GM19193 (cell line): ENCODE measurements around the gene C1orf232.

ENCODE experiments used
- POLR2A ChIP-seq: IDR thresholded peaks from 4 replicates; pipeline ENCODE4 v1.6.1; 2011; ENCODE audit not compliant: insufficient read depth, insufficient read length; ENCODE audit errors: extremely low read depth

The C1orf232 gene

GRCh38 chr1:26168410-26169197, at the start of gene C1orf232:
TSS of gene C1orf232 (minus strand) at chr1:26168963. CDS start at chr1:26168499, 464 bp downstream.
- TF ChIP-seq POLR2A = no peak

DNA sequence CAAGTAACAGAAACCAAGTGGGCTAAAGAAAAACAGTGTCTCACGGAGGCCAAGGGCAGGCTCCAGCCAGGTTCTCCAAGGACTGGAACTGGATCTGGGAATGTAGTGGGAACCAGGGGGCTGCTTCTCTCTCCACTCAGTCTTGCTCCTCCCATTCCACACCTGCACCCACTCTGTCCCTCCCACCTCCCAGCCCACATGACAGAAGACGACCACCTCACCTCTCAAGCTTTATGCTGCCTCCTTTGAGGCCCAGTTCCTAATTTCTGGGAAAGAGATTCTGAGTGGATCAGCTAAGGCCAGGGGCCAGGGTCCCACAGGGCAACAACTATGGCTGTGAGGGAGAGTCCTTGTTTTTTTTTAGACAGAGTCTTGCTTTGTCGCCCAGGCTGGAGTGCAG, 46.5 kb upstream of the C1orf232 start:
- no peak for TF ChIP-seq POLR2A

DNA sequence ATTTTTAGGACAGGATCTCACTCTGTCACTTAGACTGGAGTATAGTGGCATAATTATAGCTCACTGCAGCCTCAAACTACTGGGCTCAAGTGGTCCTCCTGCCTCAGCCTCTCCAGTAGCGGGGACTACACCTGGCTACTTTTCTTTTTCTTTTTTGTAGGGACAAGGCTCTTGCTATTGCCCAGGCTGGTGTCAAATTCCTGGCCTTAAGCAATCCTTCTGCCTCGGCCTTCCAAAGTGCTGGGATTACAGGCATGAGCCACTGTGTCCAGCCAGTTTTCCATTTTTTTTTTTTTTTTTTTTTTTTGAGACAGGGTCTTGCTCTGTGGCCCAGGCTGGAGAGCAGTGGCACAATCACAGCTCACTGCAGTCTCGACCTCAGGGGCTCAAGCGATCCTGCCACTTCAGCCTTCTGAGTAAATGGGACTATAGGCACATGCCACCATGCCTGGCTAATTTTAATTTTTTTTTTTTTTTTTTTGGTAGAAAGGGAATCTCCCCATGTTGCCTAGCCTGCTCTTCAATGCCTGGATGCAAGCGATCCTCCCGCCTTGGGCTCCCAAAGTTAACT, 44.7 kb upstream of the C1orf232 start:
- no peak for TF ChIP-seq POLR2A

GRCh38 chr1:26212726-26213125, 44.0 kb upstream of the C1orf232 start:
- TF ChIP-seq POLR2A = no peak

DNA sequence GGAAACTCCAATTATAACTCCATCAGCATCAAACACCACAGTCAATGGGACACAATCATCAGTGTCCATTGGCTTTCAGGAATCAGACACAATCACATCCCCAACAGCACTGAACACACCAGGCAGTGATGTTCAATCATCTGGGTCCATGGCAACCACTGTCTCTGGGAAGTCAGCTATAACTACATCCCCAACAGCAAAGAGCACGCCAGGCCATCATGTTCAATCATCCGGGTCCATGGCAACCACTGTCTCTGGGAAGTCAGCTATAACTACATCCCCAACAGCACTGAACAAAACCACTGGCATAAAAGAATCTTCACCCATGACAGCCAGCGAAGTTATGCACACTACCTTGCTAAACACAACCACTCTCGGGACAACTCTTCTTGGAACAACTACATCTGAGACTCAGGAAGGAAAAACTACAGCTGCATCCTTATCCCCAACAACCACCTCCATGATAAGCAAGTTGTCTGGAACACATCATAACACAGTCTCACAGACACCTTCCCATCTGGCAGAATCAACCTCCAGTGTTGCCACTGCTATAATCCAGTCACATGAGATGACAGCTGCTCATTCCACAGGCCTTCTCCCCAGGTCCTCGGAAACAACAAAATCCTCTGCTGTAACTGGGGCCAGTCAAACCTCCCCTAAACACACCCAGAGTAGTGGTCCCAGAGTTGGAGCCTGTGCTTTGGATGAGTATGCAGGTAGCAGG, 41.5 kb upstream of the C1orf232 start:
- no peak for TF ChIP-seq POLR2A

DNA sequence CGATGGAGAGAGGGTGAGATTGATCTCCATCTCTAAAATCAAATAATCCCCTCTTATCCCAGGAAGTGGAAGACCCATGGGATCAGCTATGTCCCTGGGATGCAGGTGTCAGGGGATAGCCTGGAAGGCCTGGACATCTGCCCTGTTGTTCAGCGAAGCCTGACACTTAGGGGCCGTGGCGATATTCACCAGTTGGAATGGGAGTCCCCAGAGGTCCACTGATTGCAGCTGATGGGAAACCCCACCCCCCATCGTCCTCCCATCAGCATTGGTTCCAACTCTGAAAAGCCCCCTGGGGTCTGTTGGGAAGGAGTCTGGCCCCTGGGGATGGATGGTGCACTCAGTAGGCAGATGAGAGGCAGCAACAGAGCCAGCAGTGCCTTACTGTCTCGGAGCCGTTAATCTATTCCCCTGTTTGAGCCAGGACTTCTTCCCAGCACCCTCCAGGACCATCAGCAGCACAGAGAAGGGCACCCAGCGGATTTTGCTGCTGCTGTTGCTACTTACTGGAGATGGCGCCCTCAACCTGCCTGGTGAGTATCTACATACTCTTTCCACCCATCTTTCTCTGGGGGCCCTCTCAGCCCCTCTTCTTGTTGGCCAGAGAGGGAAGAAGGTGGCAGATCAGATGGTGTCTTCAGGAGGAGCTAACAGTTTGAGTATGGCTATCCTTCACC, 35.0 kb upstream of the C1orf232 start:
- TF ChIP-seq POLR2A = no peak

- TF ChIP-seq POLR2A = no peak
These were observed 31.6 kb upstream of the C1orf232 start for GRCh38 chr1:26200413-26200812.

- TF ChIP-seq POLR2A = no peak
These were observed 29.1 kb upstream of the C1orf232 start for GRCh38 chr1:26197813-26198212.

DNA sequence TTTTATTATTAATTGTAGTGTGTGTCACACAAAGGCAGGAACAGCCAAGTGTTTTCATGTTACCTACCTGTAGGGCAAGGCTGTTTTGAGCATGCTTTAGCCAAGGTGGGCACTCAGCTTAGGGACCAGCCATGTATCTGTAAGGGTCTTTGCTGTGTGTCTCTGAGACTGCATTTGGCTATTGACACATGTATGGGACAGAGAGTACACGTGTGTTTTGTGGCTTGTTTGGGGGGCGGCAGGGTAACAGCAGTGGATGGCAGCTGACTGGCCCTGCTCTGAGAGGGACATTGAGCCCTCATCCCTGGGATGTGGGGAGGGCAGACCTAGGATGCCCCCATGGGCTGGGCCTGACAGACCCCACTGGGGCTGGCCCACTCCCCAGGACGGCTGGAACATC, 28.5 kb upstream of the C1orf232 start:
- no peak for TF ChIP-seq POLR2A

DNA sequence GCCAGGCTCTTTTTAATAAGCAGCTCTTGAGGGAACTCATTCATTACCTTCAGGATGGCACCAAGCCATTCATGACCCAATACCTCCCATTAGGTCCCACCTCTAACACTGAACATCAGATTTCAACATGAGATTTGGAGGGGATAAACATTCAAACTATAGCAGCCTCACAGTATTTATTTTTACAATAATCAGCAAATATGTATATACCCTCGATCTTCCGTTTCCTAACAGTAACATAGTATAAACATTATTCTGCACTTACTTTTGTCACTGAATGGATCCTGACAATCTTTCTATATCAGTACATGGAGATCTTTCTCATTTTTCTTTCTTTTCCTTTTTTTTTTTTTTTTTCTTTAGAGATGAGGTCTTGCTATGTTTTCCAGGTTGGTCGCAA, 27.0 kb upstream of the C1orf232 start:
- TF ChIP-seq POLR2A = no peak

DNA sequence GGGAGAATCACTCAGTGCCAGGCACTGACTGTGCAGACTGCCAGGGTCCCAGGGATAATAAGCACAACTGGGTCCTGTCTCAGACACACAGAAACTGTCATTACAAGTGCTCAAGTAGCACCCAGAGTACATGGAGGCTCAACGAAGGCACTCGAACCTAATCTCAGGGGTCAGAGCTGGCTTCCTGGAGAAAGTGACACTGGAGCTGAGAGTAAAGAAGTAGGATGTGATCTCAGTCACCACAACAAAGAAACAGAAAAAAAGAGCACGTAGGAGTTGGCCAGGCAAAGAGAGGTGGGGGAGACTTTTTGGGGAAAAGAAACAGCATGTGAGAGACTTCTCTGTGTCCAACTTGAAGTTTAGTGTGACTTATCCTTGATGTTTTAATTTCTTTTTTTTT, 23.0 kb upstream of the C1orf232 start:
- no peak for TF ChIP-seq POLR2A

- no peak for TF ChIP-seq POLR2A
These were observed 21.7 kb upstream of the C1orf232 start, which contains the start of gene CATSPER4 for GRCh38 chr1:26190373-26190987. TSS of gene CATSPER4 (plus strand) at chr1:26190602. CDS start at chr1:26190628, 26 bp downstream.

DNA sequence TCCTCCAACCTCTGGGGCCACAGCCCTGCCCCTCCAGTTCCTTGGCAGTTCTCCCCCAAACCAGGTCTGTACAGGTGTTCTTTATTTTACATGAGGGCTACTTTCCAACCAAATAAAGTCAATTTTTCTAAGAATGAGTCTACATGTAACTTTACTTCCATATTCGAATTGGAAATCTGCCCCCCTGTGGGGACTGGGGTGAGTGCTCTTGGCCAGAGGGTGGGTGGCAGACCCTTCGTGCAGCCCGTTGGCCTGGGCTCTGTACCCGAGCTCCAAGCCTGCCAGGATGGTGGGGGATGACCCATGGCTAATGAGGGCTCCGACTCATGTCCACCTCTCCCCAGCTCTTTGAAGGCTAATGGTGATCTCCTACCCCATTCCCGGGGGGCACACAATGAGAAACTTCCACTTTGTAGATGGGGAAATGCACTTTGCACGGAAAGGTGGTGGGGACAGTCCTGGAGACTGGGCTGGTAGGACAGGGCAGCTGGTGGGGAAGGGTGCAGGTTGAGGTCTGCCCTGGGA, 21.1 kb upstream of the C1orf232 start:
- no peak for TF ChIP-seq POLR2A

GRCh38 chr1:26189331-26189730, 20.6 kb upstream of the C1orf232 start:
- no peak for TF ChIP-seq POLR2A
